GM18861 (cell line): ENCODE results near the gene BCL2L1.

Source experiments
- ATAC-seq: cut with Tn5 transposase; IDR thresholded peaks from one replicate; pipeline ENCODE4 v1.9.1; 2021; ENCODE audit not compliant: unreplicated experiment

The BCL2L1 gene

DNA sequence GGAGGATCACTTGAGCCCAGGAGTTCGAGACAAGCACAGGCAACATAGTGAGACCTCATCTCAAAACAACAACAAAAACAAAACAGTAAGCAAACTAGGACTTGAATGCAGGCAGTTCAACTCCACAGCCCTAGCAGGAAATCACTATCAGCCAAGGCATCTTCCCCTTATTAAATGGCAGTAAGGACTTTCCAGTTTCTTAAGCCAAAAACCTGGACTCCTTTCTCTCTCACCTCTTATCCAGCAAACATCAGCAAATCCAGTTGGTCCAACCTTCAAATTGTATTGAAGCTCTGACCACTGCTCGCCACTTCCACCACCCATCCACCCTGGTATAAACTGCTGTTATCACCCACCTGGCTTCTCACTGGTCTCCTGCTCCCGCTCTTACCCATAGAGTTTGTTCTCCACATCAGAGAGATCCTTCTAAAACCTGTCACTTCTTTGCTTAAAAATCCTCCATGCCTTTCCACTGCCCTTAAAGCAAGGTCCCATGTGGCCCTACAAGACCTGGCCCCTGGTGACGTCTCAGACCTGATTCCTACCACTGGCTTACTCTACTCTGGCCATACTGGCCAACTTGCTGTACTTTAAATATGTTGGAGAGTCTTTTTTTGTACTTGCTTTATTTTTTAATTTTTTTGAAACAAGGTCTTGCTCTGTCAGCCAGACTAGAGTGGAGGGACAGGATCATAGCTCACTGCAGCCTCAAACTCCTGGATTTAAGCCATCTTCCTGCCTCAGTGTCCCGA, 27.6 kb downstream of the BCL2L1 start:
- no peak for ATAC-seq

DNA sequence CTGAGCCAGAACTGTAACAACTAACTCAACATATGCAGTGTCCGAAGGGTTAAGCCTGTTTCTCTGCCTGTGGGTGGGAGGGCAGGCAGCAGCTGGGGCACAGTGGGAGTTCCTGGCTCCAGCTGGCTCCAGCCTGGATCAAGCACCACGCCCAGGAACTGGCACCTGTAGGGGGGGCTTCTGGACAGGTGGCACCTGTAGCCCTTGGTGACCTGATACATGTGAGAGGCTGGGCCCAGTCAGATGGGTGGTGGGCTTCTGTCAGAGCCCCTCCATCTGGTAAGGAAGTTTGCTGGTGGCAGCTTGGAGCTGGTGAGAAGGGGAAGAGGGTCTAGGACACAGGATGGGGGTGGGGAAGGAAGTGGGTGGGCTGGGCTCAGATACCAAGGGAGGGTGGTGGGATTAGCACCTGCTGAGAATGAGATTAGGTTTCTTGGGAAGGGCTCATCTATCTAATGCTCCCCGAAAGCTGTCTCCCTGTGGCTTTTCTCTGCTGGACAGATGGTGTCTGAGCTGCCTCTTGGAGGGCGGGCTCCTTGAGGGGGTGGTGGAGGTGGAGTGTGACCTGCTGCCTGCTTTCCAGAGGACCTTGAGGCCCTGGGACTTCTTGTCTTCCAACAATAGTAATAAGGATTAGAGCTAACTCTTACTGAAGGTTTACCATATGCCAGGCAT, 28.5 kb downstream of the BCL2L1 start:
- ATAC-seq, result no peak

GRCh38 chr20:31693402-31693801, 29.3 kb downstream of the BCL2L1 start:
- ATAC-seq, result no peak

GRCh38 chr20:31691646-31692275, 30.9 kb downstream of the BCL2L1 start:
- no peak for ATAC-seq

GRCh38 chr20:31690124-31690666, 32.5 kb downstream of the BCL2L1 start:
- ATAC-seq, result no peak

DNA sequence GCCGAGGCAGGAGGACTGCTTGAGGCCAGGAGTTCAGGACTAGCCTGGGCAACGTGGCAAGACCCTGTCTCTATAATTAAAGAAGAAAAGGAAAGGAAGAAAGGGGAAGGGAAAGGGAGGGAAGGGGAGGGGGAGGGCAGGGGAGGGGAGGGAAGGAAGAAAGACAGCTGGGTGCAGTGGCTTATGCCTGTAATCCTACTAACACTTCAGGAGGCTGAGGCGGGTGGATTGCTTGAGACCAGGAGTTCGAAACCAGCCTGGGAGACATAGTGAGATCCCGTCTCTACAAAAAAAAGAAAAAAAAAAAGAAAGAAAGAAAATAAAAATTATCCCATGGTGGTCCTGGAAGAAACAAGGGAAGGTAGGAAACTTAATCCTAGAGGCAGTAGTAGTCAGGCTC, 33.5 kb downstream of the BCL2L1 start:
- no peak for ATAC-seq

GRCh38 chr20:31687777-31688176, 34.9 kb downstream of the BCL2L1 start:
- ATAC-seq, result no peak

GRCh38 chr20:31685853-31686643, 36.6 kb downstream of the BCL2L1 start:
- ATAC-seq, result no peak

DNA sequence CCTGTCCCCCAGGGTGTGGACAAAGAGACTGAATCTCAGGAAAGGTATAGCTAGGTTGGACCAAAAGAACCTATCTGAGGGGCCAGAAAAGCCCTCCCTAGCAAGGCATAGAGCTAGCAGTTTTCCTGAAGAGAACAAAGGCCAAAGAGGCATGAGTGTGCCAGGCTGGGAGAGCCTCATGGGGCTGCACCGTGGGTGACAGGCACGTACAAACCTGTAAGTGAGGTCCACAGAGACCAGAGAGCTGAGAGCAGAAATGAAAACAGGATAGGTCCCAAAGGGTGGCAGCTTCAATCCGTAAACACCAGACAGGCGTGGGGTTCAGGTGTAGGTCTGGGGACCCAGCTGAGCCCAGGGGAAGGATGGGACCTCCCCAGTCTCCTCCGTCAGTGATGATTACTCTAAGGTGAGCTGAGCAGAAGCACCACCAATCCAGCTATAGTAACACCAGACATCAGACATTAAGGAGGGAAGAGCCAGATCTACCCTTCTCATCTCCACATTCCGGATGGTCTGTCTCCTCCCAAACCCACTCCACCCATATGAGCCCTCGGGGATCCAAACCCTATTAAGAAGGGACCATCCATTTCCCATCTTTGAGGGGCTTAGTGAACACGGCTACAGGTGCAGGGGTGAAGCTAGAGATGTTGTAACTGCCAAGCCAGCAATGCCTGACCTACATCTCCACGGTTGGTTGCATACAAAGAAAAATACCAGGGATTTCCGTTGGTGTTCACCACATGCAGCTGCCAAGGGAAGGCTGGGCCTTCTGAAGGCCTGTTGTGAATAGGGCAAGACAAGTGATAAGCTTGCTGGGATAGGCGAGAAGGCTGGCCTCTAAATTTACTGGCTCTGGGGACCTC, 38.3 kb downstream of the BCL2L1 start:
- peak; percentile 45 for ATAC-seq

GRCh38 chr20:31682927-31683326, 39.7 kb downstream of the BCL2L1 start:
- no peak for ATAC-seq

DNA sequence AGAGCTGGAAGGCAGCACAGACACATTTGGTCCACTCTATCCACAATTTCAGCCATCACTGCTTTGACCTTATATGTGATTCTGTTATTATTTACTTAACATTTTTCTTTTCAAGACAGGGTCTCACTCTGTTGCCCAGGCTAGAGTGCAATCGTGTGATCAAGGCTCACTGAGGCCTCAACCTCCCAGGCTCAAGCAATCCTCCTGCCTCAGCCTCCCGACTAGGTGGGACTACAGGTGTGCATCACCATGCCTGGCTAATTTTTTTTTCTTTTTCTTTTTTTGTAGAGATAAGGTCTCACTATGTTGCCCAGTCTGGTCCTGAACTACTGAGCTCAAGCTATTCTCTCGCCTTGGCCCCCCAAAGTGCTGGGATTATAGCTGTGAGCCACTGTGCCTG, 40.3 kb downstream of the BCL2L1 start:
- ATAC-seq, result no peak

DNA sequence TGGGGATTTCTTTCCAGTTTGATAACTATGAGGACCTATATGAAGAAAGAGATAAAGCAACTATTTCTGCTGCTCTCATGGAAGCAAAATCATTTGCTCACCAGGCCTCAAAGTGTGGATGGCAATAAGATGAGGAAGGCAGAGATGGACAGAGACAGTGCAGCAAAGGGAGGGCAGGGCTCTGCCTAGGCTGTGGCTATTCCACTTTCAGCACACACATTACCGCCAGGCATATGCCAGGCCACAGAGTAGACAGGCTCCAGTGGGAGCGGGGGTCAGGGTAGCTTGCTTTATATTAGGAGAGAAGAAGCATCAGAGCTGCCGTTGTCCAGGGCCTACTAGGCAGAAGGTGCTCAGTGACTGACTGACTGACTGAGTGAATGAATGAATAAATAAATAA, 40.9 kb downstream of the BCL2L1 start:
- ATAC-seq, result no peak

DNA sequence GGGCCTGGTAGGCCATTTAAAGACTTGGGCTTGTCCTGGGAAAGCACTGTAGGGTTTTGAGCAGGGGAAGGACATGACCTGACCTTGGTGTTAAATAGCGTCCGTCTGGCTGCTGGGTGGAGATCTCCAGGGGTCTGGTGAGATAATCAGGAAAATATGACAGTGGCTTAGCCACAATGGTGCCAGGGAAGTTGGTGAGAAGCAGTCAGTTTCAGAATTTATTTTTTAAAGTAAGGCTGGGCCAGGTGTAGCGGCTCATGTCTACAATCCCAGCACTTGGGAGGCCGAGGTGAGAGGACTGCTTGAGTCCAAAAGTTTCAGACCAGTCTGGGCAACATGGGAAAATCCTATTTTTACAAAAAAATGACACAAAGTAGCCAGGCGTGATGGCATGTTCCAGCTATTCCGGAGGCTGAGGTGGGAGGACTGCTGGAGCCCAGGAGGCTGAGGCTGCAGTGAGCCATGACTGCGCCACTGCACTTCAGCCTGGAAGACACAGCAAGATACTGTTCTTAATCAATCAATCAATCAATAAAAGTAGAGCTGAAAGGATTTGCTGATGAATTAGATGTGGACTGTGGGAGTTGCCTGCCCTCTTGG, 41.4 kb downstream of the BCL2L1 start:
- ATAC-seq, result no peak

DNA sequence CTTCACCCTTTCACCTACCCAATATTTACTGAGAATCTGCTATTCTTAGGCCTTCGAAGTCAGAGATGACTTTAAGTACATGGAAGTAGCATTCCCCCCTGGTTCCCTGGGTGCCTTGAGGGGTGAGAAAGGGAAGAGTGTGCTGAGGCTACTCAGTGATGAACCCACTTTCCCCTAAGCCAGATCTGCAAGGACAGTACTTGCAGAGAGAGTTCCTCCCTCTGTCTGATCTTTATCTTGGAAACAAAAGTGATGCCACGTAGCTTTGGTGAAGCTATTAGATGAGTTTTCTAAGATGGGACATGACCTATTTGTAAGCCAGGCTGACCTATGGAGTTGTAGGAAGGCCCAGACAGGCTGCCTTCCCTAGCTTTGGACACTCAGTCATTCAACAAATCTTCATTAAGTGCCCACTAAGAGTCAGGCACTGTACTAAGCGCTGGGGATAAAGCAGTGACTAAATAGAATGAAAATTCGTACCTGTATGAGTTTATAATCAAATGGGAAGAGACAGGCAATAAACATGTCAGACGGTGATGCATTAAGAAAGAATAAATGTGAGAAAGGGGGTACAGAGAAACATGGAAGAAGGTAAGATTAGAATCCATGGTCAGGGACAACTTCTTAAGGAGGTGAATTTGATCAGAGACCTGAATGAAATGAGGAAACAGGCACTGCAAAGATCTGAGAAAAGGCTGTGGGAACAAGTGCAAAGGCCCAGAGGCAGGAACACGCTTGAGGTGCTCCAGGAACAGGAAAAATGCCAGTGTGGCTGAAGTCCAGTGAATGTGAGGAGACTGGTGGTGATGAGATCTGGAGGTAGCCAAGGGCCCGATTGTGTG, 42.2 kb downstream of the BCL2L1 start:
- no peak for ATAC-seq

GRCh38 chr20:31679357-31680285, 43.0 kb downstream of the BCL2L1 start:
- ATAC-seq, result no peak

GRCh38 chr20:31678389-31679356, 44.0 kb downstream of the BCL2L1 start:
- ATAC-seq, result no peak
